ENCODE results near the gene RIOK3.
"Not testable (repeated sequence)": the region's sequence is repeated elsewhere in the genome, so short reads cannot be mapped to it uniquely, and the experiment has no call there.

Gene RIOK3

DNA sequence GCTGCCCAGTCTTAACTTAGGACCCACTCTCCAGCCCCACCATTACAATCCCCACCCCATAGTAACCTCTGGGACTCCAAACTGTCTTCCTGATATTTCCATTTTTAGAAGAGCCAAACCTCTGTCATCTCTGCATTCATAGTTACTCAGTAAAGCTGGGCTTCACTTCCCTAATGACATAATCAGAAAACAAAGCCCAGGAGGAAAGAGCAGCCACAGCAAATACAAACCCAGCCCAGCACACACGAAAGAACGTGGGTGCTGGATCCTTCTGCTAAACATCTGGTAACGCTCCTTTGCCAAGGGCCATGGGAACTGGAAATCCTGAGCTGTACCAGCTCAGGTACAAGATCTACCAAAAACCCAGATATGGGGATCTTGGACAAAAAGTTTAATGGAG, 36.8 kb upstream of the RIOK3 start:
- TF ChIP-seq, protein P1, sequence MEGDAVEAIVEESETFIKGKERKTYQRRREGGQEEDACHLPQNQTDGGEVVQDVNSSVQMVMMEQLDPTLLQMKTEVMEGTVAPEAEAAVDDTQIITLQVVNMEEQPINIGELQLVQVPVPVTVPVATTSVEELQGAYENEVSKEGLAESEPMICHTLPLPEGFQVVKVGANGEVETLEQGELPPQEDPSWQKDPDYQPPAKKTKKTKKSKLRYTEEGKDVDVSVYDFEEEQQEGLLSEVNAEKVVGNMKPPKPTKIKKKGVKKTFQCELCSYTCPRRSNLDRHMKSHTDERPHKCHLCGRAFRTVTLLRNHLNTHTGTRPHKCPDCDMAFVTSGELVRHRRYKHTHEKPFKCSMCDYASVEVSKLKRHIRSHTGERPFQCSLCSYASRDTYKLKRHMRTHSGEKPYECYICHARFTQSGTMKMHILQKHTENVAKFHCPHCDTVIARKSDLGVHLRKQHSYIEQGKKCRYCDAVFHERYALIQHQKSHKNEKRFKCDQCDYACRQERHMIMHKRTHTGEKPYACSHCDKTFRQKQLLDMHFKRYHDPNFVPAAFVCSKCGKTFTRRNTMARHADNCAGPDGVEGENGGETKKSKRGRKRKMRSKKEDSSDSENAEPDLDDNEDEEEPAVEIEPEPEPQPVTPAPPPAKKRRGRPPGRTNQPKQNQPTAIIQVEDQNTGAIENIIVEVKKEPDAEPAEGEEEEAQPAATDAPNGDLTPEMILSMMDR (IDR thresholded peaks at IDR 0.05; ENCODE audit: low read depth, low read length, missing control alignments) = no peak
- no peak overlapping the region for H3K4me3 ChIP-seq (ENCODE audit: low read depth, low read length)
- in situ Hi-C loops (cut with HindIII; ENCODE audit: low sequenced_read_pairs) = no loop called here
- no peak for DNase-seq (ENCODE audit: low read depth)

DNA sequence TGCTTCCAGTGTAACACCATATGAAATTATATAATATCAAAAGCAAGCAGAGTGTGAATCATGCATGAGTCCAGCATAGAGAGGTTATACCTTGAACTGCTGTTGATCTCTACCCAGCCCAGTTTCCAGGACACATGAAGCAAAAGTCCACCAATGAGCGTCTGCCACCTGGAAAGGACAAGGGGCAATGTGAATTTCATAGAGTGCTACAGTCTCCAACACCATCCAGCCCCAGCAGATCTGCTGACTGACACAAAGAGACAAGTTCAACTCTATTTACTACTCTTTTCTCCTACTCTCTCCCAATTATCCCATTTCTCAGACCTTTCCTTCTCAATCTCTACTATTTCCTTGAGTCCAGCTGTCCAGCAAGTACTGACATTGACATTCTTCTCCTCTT, 31.8 kb upstream of the RIOK3 start:
- H3K4me3 ChIP-seq (ENCODE audit: low read depth, low read length) = no peak overlapping the region
- DNase-seq (ENCODE audit: low read depth) = no peak
- in situ Hi-C loops (cut with HindIII; ENCODE audit: low sequenced_read_pairs) = no loop called here
- TF ChIP-seq, protein P1 (IDR thresholded peaks at IDR 0.05; ENCODE audit: low read depth, low read length, missing control alignments) = no peak

DNA sequence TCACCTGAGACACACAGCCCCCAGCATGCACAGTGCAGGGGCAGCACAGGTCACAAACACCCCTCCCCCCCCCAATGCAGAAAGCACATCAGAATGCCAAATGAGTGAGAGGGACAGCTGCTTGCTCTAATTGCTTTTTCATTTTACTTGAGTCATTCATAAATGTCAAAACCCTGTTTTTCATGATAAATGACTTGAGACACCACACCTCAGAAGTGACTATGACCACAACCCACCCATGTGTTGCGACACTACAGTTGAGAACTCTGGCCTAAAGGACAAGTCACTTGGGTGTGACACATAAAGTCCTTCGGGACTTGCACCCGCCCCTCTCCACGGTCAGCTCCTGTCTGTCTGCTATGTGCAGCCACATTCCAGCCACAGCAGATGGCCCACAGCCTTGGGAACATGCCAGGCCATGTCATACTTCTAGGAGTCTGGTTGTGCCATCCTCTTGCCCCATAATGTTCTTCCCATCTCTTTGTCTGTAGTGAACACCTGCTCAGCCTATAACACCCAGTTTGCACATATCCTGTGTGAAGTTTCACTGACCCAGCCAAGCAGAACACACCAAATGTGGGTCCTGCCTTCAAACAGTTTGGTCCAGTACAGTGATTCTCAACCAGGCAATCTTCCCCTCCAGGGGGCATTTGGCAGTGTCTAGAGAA, 30.2 kb upstream of the RIOK3 start:
- no peak for DNase-seq (ENCODE audit: low read depth)
- TF ChIP-seq, protein P1 (IDR thresholded peaks at IDR 0.05; ENCODE audit: low read depth, low read length, missing control alignments) = no peak

DNA sequence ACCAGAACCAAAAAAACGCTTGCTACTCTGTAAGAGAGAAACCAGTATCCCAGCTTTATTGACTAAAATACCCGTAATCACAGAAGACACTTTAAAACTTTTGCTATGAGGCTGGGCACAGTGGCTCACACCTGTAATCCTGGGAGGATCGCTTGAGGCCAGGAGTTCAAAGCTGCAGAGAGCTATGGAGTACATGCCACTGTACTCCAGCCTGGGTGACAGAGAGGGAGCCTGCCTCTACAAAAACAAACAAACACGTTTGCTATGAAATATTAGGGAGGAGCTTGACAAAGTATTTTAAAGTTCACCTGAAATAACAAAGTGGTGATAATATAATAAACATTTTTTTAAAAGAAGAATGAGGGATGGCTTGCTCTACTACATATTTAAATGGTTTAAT, 28.5 kb upstream of the RIOK3 start:
- in situ Hi-C loops (cut with HindIII; ENCODE audit: low sequenced_read_pairs) = no loop called here
- no peak overlapping the region for H3K4me3 ChIP-seq (ENCODE audit: low read depth, low read length)
- TF ChIP-seq, protein P1 (IDR thresholded peaks at IDR 0.05; ENCODE audit: low read depth, low read length, missing control alignments) = no peak
- no peak for DNase-seq (ENCODE audit: low read depth)

More for the DNA sequence above, 30.2 kb upstream of the RIOK3 start:
- in situ Hi-C loops (cut with HindIII; ENCODE audit: low sequenced_read_pairs) = no loop called here
- H3K4me3 ChIP-seq (ENCODE audit: low read depth, low read length) = no peak overlapping the region

DNA sequence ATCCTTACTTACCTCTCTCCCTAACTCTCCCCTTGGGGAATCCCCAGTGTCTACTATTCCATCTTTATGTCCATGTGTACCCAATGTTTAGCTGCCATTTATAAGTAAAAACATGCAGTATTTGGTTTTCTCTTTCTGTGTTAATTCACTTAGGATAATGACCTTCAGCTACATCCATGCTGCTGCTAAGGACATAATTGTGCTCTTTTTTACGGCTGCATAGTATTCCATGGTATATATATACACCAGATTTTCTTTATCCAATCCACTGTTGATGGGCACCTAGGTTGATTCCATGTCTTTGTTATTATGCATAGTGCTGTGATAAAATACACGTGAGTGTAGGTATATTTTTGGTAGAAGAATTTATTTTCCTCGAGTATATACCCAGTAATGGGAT, 24.3 kb upstream of the RIOK3 start:
- in situ Hi-C loops (cut with HindIII; ENCODE audit: low sequenced_read_pairs) = no loop called here
- no peak overlapping the region for H3K4me3 ChIP-seq (ENCODE audit: low read depth, low read length)
- DNase-seq (ENCODE audit: low read depth) = no peak
- TF ChIP-seq, protein P1 (IDR thresholded peaks at IDR 0.05; ENCODE audit: low read depth, low read length, missing control alignments) = no peak

DNA sequence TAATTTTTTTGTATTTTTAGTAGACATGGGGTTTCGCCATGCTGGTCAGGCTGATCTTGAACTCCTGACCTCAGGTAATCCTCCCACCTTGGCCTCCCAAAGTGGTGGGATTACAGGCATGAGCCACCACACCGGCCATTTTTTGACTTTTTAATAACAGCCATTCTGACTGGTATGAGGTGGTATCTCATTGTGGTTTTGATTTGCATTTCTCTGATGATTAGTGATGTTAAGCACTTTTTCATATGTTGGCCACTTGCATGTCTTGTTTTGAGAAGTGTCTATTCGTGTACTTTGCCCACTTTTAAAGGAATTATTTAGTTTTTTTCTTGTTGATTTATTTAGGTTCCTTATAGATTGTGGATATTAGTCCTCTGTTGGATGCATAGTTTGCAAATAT, 23.5 kb upstream of the RIOK3 start:
- H3K4me3 ChIP-seq (ENCODE audit: low read depth, low read length); DNase-seq (ENCODE audit: low read depth); in situ Hi-C loops (cut with HindIII; ENCODE audit: low sequenced_read_pairs): not testable (repeated sequence)

DNA sequence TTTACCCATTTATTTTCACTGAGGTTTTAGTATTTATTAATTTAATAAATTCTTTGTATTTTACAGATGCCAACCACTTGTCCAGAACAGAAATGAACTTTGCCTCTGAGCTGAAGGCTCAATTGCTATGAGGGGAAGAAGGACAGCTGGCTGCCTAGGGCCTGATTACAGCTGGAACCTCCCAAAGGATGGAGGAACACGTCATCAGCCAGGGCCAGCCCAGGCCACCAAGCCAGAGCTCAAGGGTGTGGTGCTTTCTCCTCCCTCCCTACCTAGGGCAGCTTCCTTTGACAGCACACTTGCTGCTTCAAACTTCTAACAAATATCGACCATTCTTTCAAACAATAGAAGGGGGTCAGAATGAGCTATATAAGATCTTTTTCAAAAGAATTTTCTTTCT, 19.7 kb upstream of the RIOK3 start:
- TF ChIP-seq, protein P1 (IDR thresholded peaks at IDR 0.05; ENCODE audit: low read depth, low read length, missing control alignments) = no peak
- DNase-seq (ENCODE audit: low read depth) = no peak
- no peak overlapping the region for H3K4me3 ChIP-seq (ENCODE audit: low read depth, low read length)
- in situ Hi-C loops (cut with HindIII; ENCODE audit: low sequenced_read_pairs) = no loop called here
